Fibroblast of skin of left quadriceps (primary cell): ENCODE data around the gene HMOX1.
A peak's percentile ranks its signal among the peaks of the same experiment; 100 is the strongest.

Experiments used
- DNase-seq, 2 experiments: peaks; one replicate each; pipeline ENCODE4 v3.0.0-alpha.2; 2013; ENCODE audit warnings: low read depth in 2 of 2

The HMOX1 gene, protein sequence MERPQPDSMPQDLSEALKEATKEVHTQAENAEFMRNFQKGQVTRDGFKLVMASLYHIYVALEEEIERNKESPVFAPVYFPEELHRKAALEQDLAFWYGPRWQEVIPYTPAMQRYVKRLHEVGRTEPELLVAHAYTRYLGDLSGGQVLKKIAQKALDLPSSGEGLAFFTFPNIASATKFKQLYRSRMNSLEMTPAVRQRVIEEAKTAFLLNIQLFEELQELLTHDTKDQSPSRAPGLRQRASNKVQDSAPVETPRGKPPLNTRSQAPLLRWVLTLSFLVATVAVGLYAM

GRCh38 chr22:35380537-35381423, at the start of gene HMOX1:
Gene HMOX1, plus strand, starts transcription at chr22:35381096. Its CDS starts 78 bp downstream, at chr22:35381174.
- DNase-seq, result peak; percentile 70

DNA sequence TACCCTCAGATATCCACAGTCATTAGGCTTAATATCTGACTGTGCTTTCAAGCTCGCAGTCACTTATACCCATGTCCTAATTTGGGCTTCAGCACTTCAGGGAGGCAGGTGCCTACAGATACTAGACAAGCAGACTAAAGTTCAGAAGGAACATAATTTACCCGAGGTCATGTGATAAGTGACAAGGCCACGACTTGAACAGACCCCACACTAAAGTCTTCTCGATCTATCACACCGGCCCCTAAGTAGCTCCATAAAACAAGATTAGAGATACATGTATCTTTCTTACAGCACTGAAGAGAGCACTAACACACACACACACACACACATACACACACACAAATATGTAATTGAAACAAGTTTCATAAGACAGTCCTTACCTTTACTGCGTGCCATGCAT, 48.6 kb upstream of the HMOX1 start:
- DNase-seq, result no peak

- DNase-seq, result no peak
Observed at GRCh38 chr22:35333220-35333619, 47.7 kb upstream of the HMOX1 start.

- DNase-seq, result no peak
Observed at GRCh38 chr22:35334004-35334403, 46.9 kb upstream of the HMOX1 start.

DNA sequence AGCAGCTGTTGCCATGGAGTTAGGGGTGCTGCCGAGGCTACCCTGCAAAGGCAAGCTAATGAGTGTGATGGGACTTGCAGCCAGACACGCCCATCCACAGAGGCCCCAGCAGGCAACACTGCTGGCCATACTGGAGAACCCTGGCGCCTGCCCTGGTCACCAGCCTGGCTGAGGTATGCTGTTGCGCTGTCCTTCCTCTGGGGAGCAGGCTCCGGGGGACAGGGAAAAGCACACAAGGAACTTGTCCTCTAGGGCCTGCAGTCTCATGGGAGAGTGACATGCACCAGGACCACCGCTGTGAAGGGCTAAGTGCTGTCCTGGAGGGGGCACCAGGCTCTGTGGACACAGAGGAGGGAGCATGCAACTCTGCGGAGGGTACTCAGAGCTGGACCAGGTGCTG, 45.4 kb upstream of the HMOX1 start:
- DNase-seq, result no peak

DNA sequence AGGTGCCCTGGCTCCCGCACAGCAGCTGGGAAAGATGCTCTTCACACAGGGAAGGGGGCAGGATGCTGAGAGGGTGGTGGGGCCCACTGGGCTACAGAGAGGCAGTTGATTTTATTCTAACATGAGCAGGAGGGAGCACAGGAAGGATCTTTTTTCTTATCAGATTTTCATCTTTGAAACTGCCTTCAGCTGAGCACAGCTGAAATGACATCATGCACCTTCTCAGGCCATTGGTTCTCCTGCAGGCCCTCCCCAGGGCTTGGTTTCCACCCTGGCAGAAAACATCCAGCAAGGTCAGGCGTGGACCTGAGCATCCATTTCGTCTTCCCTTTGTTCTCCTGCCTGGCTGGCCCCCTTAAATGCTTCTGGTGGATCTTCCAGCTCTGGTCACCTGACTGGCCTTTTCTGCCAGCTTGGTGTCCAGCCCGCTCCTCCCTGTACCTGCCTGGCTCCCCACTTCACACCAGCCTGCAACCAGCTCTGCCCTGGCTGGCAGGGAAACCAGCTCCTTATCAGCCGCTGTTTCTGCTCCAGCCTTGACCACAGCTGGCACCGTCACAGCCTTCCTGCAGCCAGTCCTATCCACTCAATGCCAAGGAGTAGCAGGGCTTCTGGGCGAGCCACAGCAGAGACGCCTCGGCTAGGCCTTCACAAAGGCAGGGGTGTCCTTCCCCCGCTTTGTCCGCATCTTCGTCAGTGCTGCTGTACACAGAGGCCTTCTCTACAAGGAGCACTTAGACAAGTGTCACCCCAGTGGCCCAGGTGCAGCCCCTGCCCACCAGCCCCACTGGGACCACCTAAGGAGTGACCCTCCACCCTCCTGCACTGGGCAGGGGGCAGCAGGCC, 44.7 kb upstream of the HMOX1 start:
- no peak for DNase-seq

DNA sequence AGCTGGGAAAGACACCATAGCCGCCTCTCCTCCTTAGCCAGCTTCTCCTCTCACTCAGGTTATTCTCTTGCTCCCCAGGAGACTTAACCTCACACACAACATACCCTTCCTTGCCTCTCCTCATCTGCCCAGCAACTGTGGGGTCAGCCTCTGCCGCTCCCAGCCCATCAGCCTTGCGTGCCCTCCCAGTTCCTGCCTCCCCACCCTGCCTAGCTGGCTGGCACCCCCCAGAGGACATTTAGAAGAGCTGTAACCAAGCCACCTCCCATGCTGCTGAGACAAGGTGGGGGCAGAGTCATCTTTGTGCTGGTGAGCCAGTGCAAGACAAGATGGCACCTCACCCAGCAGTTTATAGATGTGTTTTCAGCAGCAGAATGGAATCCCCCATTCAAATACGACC, 43.0 kb upstream of the HMOX1 start:
- no peak for DNase-seq

- DNase-seq, result no peak
Observed at GRCh38 chr22:35341090-35341874, 39.6 kb upstream of the HMOX1 start.

GRCh38 chr22:35342390-35342789, 38.5 kb upstream of the HMOX1 start:
- DNase-seq, result no peak

- DNase-seq, result no peak
Observed at GRCh38 chr22:35343664-35344550, 37.0 kb upstream of the HMOX1 start.

- DNase-seq, result no peak
Observed at GRCh38 chr22:35344956-35345690, 35.8 kb upstream of the HMOX1 start.

DNA sequence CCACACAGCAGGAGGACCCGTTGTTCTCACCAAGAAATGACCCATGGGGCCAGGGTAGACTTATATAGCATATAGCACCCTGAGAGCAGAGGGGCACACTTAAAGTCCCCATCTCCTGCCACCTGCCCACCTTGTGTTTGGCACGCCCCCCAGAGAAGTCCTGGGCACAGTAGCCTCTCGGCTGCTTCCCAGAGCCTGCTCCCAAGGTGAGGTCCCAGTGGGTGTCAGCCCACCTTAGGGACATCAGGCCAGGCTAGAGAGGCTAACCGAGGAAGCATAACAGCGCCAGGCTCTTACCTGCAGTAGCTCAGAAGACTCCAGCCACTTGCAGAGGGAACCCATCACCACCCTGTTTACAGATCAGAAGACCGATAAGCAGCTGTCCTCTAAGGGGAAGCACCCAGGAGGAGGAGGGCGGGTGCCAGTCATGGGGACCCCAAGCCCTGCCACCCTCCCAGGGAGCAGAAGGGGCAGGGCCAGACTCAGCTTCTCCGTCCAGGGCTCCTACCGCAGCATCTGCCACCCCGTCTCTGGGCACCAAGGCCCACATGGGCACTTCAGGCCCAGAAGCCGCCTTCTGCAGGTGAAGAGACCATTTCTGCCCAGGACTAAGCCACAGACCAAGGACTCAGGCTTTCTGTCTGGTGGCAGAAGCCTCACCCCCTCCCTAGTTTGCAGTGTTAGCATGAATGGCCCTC, 34.9 kb upstream of the HMOX1 start:
- no peak for DNase-seq

DNA sequence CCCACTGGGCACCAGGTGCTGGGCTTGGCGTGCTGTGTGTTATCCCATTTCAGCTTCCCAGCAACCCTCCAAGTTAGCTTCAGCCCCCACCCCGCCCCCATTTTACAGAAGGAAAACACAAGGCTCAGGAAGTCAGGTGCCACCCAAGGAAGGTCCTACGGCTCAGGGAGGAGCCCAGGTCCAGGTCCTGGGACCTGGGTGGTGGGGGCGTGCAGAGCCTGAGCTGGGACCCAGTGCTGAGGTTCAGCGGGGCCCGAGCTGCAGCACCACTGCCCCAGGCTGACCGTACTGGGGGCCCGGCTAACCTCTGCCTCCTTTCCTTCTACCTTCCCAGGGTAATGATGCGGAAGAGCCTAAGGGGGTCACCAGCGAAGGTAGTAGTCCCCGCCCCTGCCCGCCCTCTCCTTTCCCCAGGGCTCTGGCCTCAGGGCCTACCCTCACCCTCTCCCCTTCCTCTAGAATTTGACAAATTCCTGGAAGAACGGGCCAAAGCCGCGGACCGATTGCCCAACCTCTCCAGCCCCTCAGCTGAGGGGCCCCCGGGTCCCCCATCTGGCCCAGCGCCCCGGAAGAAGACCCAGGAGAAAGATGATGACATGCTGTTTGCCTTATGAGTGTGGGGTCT, 34.2 kb upstream of the HMOX1 start:
- no peak for DNase-seq

- no peak for DNase-seq
Observed at GRCh38 chr22:35347462-35347861, 33.4 kb upstream of the HMOX1 start.

- no peak for DNase-seq
Observed at GRCh38 chr22:35348026-35348590, 32.8 kb upstream of the HMOX1 start.

- no peak for DNase-seq
Observed at GRCh38 chr22:35348703-35349102, 32.2 kb upstream of the HMOX1 start.

DNA sequence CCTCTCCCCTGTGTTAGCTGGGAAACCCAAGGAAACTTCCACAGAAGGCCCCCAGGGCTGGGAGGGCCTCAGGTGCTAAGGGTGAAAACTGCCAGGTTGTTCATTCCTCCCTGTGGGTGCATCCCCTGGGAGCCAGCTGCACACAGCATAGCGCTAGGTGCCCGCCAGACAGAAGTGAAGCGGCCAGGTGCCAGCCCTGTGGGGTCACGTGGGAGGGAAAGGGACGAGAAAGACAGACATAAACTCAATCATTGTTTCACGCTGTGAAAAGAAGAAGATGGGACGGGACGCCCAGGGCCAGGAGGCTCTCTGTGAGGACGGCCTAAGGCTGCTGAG, 31.6 kb upstream of the HMOX1 start:
- DNase-seq, result no peak
